ENCODE measurements around the gene SLC22A23. TPM values are rescaled to one million over a fixed set of nuclear protein-coding genes. Genes with fewer than 3 reads are reported as not detected.

SLC22A23 gene
- total RNA-seq, 4 donors from 2014 or later, result 16.6 to 21.8 (median 17.6) TPM

DNA sequence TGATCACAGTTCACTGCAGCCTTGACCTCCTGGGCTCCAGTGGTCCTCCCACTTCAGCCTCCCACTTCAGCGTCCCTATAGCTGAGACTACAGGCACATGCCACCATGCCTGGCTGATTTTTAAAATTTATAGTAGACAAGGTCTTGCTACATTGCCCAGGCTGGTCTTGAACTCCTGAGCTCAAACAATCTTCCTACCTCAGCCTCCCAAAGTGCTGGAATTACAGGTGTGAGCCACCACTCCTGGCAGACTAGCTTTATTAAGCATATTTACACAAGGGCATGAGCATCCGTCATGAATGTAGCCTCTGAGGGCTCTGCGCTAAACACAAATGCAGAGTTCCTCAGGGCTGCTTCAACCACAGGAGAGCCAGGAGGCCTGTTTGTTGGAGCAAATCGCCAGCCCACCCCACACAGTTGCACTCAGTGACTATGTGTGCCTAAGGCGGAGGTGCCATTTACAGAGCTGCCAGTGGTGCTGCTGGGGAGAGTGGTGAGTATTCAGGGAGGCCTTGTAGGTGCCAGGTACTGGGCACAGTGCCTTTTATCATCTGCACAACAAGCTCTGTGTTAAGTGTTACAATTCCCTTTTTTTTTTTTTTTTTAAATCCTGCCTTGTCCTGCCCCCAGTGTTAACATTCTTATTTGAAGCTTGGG is 119.9 kb downstream of the SLC22A23 start:
- Histone ChIP-seq H3K9me3 (no peaks in the 10 kb centered on the region), H3K36me3 (no peaks in the 10 kb centered on the region), H3K4me3 (replicated peaks in 1 of 3) (no peak overlapping the region), H3K27me3 (no peaks in the 10 kb centered on the region), H3K27ac (no peak overlapping the region), H3K4me1 (peaks cover 17 to 36% of the 10 kb centered on the region in 2 donors)
- no peak for DNase-seq
- no peak for TF ChIP-seq POLR2A (IDR thresholded peaks at IDR 0.05)
- TF ChIP-seq, protein P1, sequence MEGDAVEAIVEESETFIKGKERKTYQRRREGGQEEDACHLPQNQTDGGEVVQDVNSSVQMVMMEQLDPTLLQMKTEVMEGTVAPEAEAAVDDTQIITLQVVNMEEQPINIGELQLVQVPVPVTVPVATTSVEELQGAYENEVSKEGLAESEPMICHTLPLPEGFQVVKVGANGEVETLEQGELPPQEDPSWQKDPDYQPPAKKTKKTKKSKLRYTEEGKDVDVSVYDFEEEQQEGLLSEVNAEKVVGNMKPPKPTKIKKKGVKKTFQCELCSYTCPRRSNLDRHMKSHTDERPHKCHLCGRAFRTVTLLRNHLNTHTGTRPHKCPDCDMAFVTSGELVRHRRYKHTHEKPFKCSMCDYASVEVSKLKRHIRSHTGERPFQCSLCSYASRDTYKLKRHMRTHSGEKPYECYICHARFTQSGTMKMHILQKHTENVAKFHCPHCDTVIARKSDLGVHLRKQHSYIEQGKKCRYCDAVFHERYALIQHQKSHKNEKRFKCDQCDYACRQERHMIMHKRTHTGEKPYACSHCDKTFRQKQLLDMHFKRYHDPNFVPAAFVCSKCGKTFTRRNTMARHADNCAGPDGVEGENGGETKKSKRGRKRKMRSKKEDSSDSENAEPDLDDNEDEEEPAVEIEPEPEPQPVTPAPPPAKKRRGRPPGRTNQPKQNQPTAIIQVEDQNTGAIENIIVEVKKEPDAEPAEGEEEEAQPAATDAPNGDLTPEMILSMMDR (IDR thresholded peaks at IDR 0.05), result no peak
- 99 to 100% methylated on average over 3 to 5 of the region's 5 CpGs for WGBS, 2 donors
- intact Hi-C loops (cut with DNase I), result no loop called here

DNA sequence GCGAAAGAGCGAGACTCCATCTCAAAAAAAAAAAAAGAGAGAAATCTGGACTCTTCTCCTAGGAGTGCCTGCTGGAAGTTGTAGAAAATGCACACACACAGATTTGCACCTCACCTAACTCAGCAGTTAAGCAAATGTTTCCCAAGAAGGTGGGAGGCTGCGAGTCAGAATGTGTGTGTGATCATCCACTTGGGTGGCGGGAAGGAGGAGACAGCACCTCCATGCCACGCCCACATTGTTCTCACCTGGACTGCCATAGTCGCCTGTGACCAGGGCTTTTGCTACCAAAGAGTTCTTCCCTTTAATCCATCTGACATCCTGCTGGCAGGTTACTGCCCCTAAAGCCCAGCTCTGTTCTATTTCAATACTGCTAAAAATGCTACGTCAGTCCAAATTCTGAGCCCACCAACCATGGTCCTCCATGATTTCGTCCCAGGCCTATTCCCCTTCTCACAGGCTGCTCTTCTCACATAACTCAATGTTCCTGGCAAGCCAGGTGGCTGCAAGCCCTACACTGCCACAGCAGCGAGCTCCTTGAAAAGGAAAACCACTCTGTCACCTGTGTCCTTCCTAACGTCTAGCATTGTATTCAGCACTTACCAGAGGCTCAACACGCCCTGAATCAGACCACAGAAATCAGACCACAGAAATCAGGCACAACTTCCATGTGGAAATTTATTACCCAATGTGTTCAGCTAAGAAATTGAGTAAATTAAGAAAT is 120.6 kb downstream of the SLC22A23 start:
- no peak for TF ChIP-seq POLR2A (IDR thresholded peaks at IDR 0.05)
- TF ChIP-seq, protein P1 (IDR thresholded peaks at IDR 0.05), result no peak
- intact Hi-C loops (cut with DNase I), result no loop called here
- no peak for DNase-seq
- H3K27ac ChIP-seq, result no peak overlapping the region
- no peaks in the 10 kb centered on the region for H3K9me3 ChIP-seq
- H3K4me1 ChIP-seq, result peaks cover 17 to 28% of the 10 kb centered on the region in 2 donors
- WGBS, 2 donors, result 90 to 93% methylated on average over 11 of the region's 11 CpGs
- H3K27me3 ChIP-seq, result no peaks in the 10 kb centered on the region
- H3K36me3 ChIP-seq, result no peaks in the 10 kb centered on the region
- H3K4me3 ChIP-seq (replicated peaks in 1 of 3), result no peak overlapping the region

DNA sequence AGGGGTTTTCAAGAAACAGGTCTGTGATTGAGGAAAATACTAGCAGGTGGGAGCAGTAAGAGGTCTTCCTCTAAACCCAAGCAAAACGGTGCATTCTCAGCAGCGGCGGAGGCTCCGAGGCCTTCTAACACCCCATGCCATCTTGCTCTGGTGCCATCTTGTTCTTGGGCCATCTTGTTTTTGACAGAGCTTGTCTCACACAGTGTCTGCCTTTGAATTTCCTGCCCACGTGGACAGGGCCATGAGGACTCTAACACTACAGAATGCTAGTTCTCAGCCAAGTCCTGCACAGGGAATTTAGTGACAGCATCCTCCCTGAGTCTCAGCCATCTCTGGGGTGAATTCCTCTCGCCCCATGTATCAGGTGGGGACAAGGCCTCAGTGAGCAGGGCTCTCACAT is 121.7 kb downstream of the SLC22A23 start:
- Histone ChIP-seq H3K27ac (peak overlapping the region; percentile 28 to 67 (median 59)), H3K4me3 (replicated peaks in 1 of 3) (no peak overlapping the region), H3K27me3 (no peaks in the 10 kb centered on the region), H3K9me3 (no peaks in the 10 kb centered on the region), H3K36me3 (no peaks in the 10 kb centered on the region), H3K4me1 (peaks cover 11 to 22% of the 10 kb centered on the region in 2 donors)
- no peak for DNase-seq
- TF ChIP-seq POLR2A (IDR thresholded peaks at IDR 0.05), result no peak
- TF ChIP-seq, protein P1 (IDR thresholded peaks at IDR 0.05), result no peak
- intact Hi-C loops (cut with DNase I), result no loop called here
- WGBS, 2 donors, result 95% methylated on average over 6 of the region's 6 CpGs

DNA sequence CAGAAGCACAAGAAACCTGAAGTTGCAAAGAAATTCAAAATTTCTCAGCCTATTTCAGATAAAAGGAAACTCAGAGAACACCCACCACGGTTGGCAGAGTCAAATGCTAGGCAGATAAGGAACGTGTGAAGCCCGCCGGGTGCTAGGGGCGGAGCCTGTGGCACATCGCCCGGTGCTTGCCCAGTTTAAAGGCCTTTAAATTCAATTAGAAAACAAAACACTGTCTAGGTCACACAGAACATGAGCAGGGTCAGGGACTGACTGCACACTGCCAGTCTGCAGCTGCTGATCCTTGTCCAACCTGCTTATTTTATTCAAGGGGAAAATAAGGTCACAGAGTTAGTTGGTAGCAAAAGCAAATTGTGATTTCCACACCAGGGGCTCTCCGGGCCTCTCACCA is 122.3 kb downstream of the SLC22A23 start:
- no peak overlapping the region for H3K4me3 ChIP-seq (replicated peaks in 1 of 3)
- intact Hi-C loops (cut with DNase I), result no loop called here
- no peak for TF ChIP-seq POLR2A (IDR thresholded peaks at IDR 0.05)
- TF ChIP-seq, protein P1 (IDR thresholded peaks at IDR 0.05), result no peak
- 17 to 20% methylated on average over 8 of the region's 8 CpGs for WGBS, 2 donors
- H3K27me3 ChIP-seq, result no peaks in the 10 kb centered on the region
- peaks cover 11 to 22% of the 10 kb centered on the region in 2 donors for H3K4me1 ChIP-seq
- no peaks in the 10 kb centered on the region for H3K9me3 ChIP-seq
- peak overlapping the region; percentile 28 to 67 (median 59) for H3K27ac ChIP-seq
- no peaks in the 10 kb centered on the region for H3K36me3 ChIP-seq
- DNase-seq, result peak; percentile 73 to 79

DNA sequence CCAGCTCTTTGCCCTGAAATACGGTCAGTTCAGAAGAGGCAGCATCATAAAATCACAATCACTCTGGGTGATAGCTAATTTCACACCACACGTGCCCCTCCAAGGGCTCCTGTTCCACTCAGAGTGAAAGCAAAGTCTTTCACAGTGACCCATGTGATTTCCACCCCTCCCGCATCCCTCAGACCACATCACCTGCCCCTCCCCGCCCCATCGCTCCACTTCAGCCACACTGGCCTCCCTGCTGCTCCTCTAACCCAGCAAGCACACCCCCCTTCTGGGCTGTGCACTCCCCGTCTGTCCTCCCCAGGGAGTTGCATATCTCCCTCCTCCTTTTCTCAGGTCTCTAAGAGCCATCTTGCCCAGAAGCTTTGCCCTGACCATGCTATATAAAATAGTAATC is 123.6 kb downstream of the SLC22A23 start:
- H3K4me3 ChIP-seq (replicated peaks in 1 of 3), result no peak overlapping the region
- TF ChIP-seq, protein P1 (IDR thresholded peaks at IDR 0.05), result no peak
- no peak for TF ChIP-seq POLR2A (IDR thresholded peaks at IDR 0.05)
- H3K4me1 ChIP-seq, result peaks cover 11 to 26% of the 10 kb centered on the region in 2 donors
- 91 to 92% methylated on average over 6 of the region's 6 CpGs for WGBS, 2 donors
- no peaks in the 10 kb centered on the region for H3K36me3 ChIP-seq
- no peaks in the 10 kb centered on the region for H3K9me3 ChIP-seq
- no peak for DNase-seq
- intact Hi-C loops (cut with DNase I), result no loop called here
- H3K27ac ChIP-seq, result no peak overlapping the region
- H3K27me3 ChIP-seq, result no peaks in the 10 kb centered on the region
